GM21786 (cell line): Measurements from ENCODE around the gene RARB.

Experiments used
- ATAC-seq: cut with Tn5 transposase; IDR thresholded peaks from one replicate; pipeline ENCODE4 v1.9.1; 2021; ENCODE audit not compliant: unreplicated experiment

Gene RARB

DNA sequence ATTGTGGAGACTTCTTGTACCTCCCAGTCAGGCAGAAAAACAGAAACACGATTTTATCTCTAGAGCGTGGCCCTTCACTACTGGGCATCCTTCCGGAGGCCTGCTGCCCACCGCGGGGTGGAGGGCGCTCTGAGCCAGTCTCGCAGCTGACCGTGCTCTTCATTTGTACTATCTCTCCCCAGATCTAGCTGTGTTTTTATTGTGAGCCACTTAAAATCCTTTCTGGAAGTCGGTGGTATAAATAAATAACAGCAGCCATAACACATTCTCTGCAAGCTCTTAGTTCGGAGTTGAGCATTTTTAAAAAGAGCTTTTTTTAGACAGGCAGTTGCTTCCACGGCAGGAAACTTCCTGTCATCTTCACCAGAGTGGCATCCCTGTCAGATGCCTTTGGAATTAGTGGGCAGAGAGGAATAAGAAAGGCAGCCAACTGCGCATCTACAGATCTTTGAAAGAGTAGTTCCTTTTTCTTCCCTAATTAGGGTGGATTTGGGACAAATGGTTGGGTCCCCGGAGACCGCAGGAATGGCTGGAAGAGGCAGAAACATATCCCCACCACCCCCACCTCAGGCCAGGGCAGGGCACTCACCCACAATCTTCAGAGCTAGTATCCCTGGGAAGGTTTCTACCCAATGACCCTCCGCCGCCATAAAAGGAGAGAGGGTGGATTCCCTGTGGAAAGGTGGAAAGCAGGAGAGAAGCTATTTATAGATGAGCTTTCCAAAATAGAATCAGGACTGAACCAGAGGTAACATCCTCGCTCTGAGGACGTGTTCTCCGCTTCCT, 145.5 kb downstream of the RARB start:
- ATAC-seq, result no peak

- no peak for ATAC-seq
These were observed 146.2 kb downstream of the RARB start for GRCh38 chr3:25574172-25574765.

DNA sequence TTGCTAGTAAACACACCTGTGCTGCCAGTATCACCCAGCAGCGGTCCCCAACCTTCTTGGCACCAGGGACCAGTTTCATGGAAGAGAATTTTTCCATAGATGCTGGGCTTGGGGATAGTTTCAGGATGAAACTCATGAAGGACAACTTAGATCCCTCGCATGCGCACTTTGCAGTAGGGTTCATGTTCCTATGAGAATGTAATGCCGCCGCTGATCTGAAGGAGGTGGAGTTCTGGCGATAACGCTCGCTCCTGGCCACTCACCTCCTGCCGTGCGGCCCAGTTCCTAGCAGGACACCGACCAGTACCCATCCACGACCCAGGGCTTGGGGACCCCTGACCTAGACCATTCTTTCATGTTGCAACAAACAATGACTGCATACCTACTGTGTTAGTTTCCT, 146.9 kb downstream of the RARB start:
- ATAC-seq, result no peak

- no peak for ATAC-seq
These were observed 148.1 kb downstream of the RARB start for GRCh38 chr3:25576146-25576545.

DNA sequence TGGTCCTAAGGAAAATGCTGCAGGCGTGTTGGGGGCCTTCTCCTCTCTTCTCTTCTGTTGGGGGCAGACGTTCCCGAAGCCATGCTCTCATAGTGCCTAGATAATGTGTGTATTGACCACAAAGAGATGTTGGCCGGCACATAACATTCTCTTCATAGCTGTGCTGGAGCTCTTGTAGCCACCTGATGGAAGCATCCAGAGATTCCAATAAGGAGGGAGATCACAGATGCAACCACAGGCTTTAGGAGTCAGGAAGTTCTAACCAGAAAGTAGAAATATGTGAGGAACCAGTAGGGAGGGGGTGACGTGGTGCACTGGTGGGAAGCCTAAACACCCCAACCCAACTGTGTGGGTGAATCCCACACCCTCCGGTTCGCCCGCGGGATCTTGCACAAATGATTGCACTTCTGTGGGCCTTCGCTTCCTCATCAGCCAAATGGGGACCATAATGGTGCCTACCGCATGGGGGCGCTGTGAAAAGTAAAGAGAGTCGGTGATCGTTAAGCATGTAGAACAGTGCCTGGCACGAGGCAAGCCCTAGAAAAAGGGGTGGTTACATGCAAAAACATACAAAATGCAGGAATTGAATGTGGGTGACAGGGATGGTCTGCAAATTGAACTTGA, 148.9 kb downstream of the RARB start:
- no peak for ATAC-seq

GRCh38 chr3:25578059-25578458, 150.0 kb downstream of the RARB start:
- ATAC-seq, result no peak

DNA sequence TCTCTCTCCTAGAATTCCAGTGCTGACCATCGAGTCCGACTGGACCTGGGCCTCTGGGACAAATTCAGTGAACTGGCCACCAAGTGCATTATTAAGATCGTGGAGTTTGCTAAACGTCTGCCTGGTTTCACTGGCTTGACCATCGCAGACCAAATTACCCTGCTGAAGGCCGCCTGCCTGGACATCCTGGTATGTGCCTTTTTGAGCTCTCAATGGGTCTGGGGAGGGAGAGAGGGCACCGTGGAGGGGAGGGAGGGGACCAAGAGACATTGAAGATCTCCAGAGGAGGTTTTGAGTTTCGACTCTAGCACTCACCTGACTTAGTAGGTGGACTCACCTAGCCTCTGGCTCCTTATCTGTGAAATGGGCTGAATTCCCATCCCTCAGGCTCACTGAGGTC, 152.5 kb downstream of the RARB start:
- no peak for ATAC-seq

- ATAC-seq, result no peak
These were observed 153.3 kb downstream of the RARB start for GRCh38 chr3:25581335-25581734.

GRCh38 chr3:25581823-25582222, 153.8 kb downstream of the RARB start:
- ATAC-seq, result no peak

GRCh38 chr3:25582242-25582641, 154.2 kb downstream of the RARB start:
- ATAC-seq, result no peak

DNA sequence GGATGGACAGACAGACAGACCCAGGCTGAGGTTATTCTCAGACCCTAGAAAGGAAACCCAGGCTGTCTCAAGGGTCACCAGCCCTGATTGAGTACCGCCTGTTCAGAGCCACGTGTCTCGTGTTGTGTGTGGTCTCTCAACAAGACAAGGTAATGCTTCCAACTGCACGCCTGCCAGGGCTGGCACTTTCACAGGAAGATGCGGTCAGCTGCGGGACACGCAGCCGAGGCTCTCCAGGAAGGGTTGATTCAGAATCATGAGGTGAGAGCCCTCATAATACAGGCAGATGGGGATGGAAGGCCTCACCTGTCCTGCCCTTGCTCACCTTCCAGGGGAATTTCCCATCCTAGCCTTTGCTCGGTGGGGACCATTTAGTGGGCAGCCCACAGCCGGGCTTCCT, 155.3 kb downstream of the RARB start:
- ATAC-seq, result no peak

DNA sequence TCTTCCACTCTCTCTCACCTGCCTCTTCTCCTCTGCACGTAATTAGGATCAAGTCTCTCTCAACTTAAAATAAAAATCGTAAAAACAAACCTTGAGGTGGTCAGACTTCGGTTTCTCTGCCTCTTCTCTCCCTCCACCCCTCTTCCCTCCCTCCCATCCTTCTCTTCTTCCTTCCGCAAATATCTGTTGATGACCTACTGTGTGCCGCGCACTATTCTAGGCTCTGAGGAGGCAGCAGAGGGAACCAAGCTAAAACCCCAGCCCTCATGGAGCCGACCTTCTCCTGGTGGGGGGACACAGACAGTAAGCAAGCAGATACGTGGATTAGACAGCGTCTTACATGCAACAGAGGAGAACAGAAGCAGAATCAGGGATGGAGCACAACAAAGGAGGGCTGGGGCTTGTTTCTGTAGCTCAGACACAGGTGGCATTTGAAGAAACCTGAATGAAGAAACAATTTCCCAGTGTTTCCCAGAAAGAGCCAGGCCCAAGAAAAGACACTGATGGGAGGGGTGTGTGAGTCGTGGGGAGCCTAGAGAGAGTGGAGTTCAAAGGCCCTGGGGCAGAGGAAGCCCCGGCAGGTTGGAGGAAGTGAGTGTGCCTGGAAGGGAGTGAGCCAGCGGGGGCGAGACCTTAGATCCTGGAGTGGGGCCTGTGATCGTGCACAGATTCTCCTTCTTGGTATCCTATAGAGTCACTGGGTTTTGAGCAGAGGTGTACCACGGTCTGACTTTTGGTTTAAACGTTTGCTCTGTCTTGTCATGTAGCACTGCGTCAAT, 156.1 kb downstream of the RARB start:
- no peak for ATAC-seq

DNA sequence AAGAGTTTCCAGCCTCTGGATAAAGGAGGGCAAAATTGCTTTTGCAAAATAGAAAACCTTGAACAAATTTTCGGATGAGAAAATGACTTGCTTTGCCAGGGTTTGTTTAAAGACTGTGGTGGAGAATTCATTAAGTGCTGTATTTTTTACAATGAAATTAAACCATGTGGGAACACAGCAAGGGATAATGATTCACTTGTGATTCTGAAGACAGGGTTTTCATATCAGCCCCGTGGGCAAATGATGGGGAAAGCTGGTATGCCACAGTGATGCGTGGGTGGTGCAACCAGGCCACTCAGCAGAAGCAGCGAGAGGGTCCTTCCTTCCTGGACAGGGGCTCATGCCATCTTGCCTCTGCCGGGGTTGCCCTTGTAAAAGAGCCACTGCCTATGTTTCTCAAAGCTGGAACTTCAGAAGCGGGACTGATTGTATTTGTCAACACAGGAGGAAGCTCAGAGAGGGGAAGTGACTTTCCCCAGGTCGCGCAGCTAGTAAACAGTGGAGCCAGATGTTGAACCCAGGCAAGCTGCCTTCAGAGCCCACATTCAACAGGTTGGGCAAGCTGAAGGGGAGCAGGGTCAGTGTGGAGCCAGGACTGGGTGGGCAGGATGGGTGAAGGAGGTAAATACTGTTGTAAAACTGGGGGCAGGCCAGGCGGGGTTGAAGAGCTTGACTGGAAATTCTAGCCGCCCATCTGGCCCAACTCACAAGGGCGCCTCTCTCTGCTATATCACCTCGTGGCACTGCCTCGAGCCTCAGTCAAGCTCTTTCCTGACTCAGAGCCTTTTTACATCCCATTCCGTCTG, 157.5 kb downstream of the RARB start:
- no peak for ATAC-seq

DNA sequence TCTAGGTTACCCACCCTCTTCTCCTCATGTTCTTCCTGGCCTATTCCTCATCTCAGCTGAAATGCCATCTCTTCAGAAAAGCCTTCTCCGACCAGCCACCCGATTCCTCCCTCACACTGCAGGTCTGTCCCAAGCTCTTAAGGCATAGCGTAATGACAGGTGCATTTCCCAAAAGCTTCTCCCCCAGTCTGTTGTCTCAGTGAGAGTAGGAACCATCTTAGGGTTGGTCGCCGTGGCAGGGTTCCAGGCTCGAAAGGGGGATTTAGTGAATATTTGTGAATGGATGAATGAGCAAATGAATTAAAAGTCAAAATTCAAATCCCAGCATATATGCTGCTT, 158.1 kb downstream of the RARB start:
- no peak for ATAC-seq

DNA sequence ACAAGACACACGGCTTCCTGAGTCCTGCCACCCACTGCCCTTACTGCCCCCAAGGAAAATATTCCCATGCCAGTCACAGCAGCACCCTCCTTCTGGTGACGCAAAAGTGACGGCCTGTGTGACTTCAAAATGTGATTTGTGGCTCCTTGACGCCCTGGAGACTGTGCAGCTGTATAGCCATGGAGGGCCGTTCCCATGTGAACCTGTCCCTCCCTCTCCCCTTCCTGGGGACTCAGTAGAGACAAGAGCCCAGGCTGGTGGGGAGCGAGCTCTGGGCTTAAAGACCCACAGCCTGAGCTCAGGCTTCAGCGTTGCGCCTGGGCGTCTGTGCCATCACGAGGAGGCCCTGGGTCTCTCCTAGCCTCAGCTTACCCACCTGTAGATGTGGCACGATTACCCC, 158.5 kb downstream of the RARB start:
- ATAC-seq, result no peak

GRCh38 chr3:25587094-25587493, 159.0 kb downstream of the RARB start:
- no peak for ATAC-seq

- ATAC-seq, result no peak
These were observed 159.5 kb downstream of the RARB start for GRCh38 chr3:25587526-25587925.

- no peak for ATAC-seq
These were observed 159.9 kb downstream of the RARB start for GRCh38 chr3:25587975-25588374.

- no peak for ATAC-seq
These were observed 160.5 kb downstream of the RARB start for GRCh38 chr3:25588441-25589103.

DNA sequence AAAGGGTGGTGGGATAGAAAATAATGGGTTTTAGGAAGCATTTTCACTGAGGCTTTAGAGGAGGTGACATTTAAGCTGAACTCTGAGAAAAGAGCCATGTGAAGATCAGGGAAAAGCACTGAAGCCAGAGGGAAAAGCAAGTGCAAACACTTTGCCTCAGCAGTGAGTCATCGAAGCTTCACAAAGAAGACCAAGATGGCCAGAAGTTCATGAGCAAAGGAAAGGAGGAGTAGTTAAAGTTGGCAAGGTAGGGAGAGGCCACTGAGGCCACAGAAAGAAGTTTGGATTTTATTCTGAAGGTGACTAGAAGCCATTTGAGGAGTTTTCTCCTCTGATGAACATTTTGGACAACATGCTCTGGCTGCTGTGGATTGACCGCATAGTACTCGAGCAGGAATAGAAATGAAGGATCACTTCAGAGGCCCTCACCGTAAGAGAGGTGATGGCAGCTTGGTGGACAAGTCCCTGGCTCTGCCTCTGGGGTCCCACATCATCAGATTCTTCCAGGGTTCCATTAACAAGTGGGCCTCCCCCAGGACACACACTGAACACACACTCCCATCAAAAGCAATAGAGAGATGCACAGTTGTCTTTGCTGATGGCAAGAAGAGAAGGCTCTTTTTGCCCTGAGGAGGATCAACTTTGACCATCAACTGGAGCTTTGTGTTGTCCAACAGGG, 161.2 kb downstream of the RARB start:
- ATAC-seq, result no peak
